SK-N-SH (cell line): ENCODE results near the gene PSTPIP2. TPM values are rescaled to one million over a fixed set of nuclear protein-coding genes. Genes with fewer than 3 reads are reported as not detected.

Source experiments
- CTCF ChIA-PET: fragments of 300-600, 350-600 bp; formaldehyde crosslinking; extraction: SDS; loops from one replicate; lab custom pipeline; 2021; lab: Yijun Ruan, JAX
- POLR2A ChIA-PET: fragments of 350-600 bp; sonication (Branson Sonifier 250); formaldehyde crosslinking; extraction: SDS; loops from one replicate; lab custom pipeline; 2020; ENCODE audit warnings: antibody characterized with exemption, inconsistent platforms; lab: Yijun Ruan, JAX
- DNase-seq: peaks from one replicate; pipeline ENCODE4 v3.0.0; 2012
- H2AFZ ChIP-seq: fragments of 200-600 bp; sonication (generic); 2 replicates; pipeline ENCODE4 v1.8.1; 2016; ENCODE audit warnings: antibody characterized with exemption, mild to moderate bottlenecking, low read depth
- H3F3A ChIP-seq: fragments of 200-600 bp; sonication (generic); replicated peaks from 2 replicates; pipeline ENCODE3; 2016; ENCODE audit warnings: antibody characterized with exemption, mild to moderate bottlenecking; ENCODE audit not compliant: insufficient read depth
- H3K27ac ChIP-seq, 2 experiments: fragments of 200-500 bp in 1 of 2; fragments of 200-600 bp in 1 of 2; sonication (Bioruptor generic) in 1 of 2; sonication (generic), shearing (Covaris generic) in 1 of 2; 2 replicates each; pipeline versions ENCODE4 v1.5.1 to v1.6.1; 2014 to 2016; ENCODE audit warnings: low read depth in 2 of 2, inconsistent platforms in 1 of 2, low read length in 1 of 2, mild to moderate bottlenecking in 1 of 2, mixed read lengths in 1 of 2
- H3K27me3 ChIP-seq: fragments of 200-600 bp; sonication (generic), shearing (Covaris generic); 2 replicates; pipeline ENCODE4 v1.6.1; 2016; ENCODE audit warnings: mixed run types; ENCODE audit not compliant: insufficient read depth
- H3K36me3 ChIP-seq, 2 experiments: fragments of 200-500 bp in 1 of 2; fragments of 200-600 bp in 1 of 2; sonication (Bioruptor generic) in 1 of 2; sonication (generic) in 1 of 2; replicated peaks in 1 of 2; 2 replicates each; pipeline versions ENCODE3 to v1.5.1; 2014 to 2016; ENCODE audit warnings: low read length in 1 of 2, mild to moderate bottlenecking in 1 of 2; ENCODE audit not compliant: insufficient read depth in 2 of 2, control insufficient read depth in 1 of 2
- H3K4me1 ChIP-seq, 2 experiments: fragments of 200-500 bp in 1 of 2; fragments of 200-600 bp in 1 of 2; sonication (Bioruptor generic) in 1 of 2; sonication (generic), shearing (Covaris generic) in 1 of 2; 2 replicates each; pipeline versions ENCODE4 v1.5.1 to v1.6.1; 2014 to 2016; ENCODE audit warnings: low read depth in 1 of 2, low read length in 1 of 2, mixed run types in 1 of 2; ENCODE audit not compliant: insufficient read depth in 2 of 2, control insufficient read depth in 1 of 2
- H3K4me2 ChIP-seq: fragments of 200-600 bp; sonication (generic), shearing (Covaris generic); 2 replicates; pipeline ENCODE4 v1.6.1; 2017; ENCODE audit warnings: mixed run types
- H3K4me3 ChIP-seq, 2 experiments: fragments of 200-500 bp in 1 of 2; fragments of 200-600 bp in 1 of 2; sonication (Bioruptor generic) in 1 of 2; sonication (generic), shearing (Covaris generic) in 1 of 2; 2 replicates each; pipeline versions ENCODE4 v1.5.1 to v1.8.1; 2014 to 2016; ENCODE audit warnings: low read depth in 2 of 2, inconsistent platforms in 1 of 2, low read length in 1 of 2, mild to moderate bottlenecking in 1 of 2, mixed read lengths in 1 of 2, moderate library complexity in 1 of 2
- H3K79me2 ChIP-seq: fragments of 200-600 bp; sonication (generic); 2 replicates; pipeline ENCODE4 v1.8.1; 2017; ENCODE audit warnings: mild to moderate bottlenecking; ENCODE audit not compliant: insufficient read depth
- H3K9ac ChIP-seq: fragments of 200-600 bp; sonication (generic); 2 replicates; pipeline ENCODE4 v1.6.1; 2017; ENCODE audit warnings: mixed run types
- H3K9me2 ChIP-seq: fragments of 200-600 bp; sonication (generic); 2 replicates; pipeline ENCODE4 v1.6.1; 2017; ENCODE audit warnings: mixed run types
- H3K9me3 ChIP-seq: fragments of 200-600 bp; sonication (generic); 2 replicates; pipeline ENCODE4 v1.6.1; 2017; ENCODE audit warnings: mixed run types, mild to moderate bottlenecking, moderate library complexity
- H4K20me1 ChIP-seq: fragments of 200-600 bp; sonication (generic); 2 replicates; pipeline ENCODE4 v1.6.1; 2017; ENCODE audit warnings: mild to moderate bottlenecking, mixed run types; ENCODE audit not compliant: insufficient read depth
- CHD2 ChIP-seq: fragments of 150-350 bp; IDR thresholded peaks from 2 replicates; pipeline ENCODE4 v1.6.1; 2018; ENCODE audit warnings: low read length; ENCODE audit not compliant: partially characterized antibody
- CTCF ChIP-seq: fragments of 200-600 bp; sonication (generic); IDR thresholded peaks from 2 replicates; pipeline ENCODE4 v1.6.1; 2017; ENCODE audit warnings: antibody characterized with exemption, mild to moderate bottlenecking, moderate library complexity
- ELF1 ChIP-seq: IDR thresholded peaks from 2 replicates; pipeline ENCODE4 v1.4.0; 2012
- EP300 ChIP-seq, 2 experiments: IDR thresholded peaks; 2 replicates each; pipeline versions ENCODE4 v1.4.0 to v1.6.1; 2012; ENCODE audit warnings: borderline replicate concordance in 1 of 2, low read depth in 1 of 2, low read length in 1 of 2
- FOSL2 ChIP-seq: IDR thresholded peaks from 2 replicates; pipeline ENCODE4 v1.4.0; 2012; ENCODE audit warnings: low read depth, mild to moderate bottlenecking, moderate library complexity, borderline replicate concordance
- FOXM1 ChIP-seq: IDR thresholded peaks from 2 replicates; pipeline ENCODE4 v1.4.0; 2012; ENCODE audit warnings: low read depth, mild to moderate bottlenecking
- GATA2 ChIP-seq: sonication (generic); formaldehyde crosslinking; IDR thresholded peaks from 2 replicates; pipeline ENCODE4 v1.5.0; 2020; ENCODE audit warnings: mild to moderate bottlenecking, missing genetic modification reagents
- JUND ChIP-seq: IDR thresholded peaks from 2 replicates; pipeline ENCODE4 v1.4.0; 2012
- MEF2A ChIP-seq: IDR thresholded peaks from 2 replicates; pipeline ENCODE4 v1.4.0; 2012; ENCODE audit warnings: low read depth, borderline replicate concordance
- MXI1 ChIP-seq: IDR thresholded peaks from 2 replicates; pipeline ENCODE4 v1.6.1; 2012; ENCODE audit warnings: mild to moderate bottlenecking, low read depth, low read length, improper control_type of control experiment
- NFIC ChIP-seq: IDR thresholded peaks from 2 replicates; pipeline ENCODE4 v1.4.0; 2012; ENCODE audit warnings: borderline replicate concordance
- PBX3 ChIP-seq: IDR thresholded peaks from 2 replicates; pipeline ENCODE4; 2012
- POLR2AphosphoS5 ChIP-seq: IDR thresholded peaks from 2 replicates; pipeline ENCODE4 v1.6.1; 2012; ENCODE audit warnings: low read depth, low read length
- REST ChIP-seq: IDR thresholded peaks from 2 replicates; pipeline ENCODE4 v1.6.1; 2012; ENCODE audit warnings: mild to moderate bottlenecking, low read depth, low read length, moderate library complexity
- TAF1 ChIP-seq: IDR thresholded peaks from 2 replicates; pipeline ENCODE4 v1.6.1; 2012; ENCODE audit warnings: low read depth, mild to moderate bottlenecking, low read length, moderate library complexity, borderline replicate concordance
- TCF12 ChIP-seq: IDR thresholded peaks from 2 replicates; pipeline ENCODE4 v1.4.0; 2012
- USF1 ChIP-seq: IDR thresholded peaks from 2 replicates; pipeline ENCODE4 v1.4.0; 2012; ENCODE audit warnings: low read depth, borderline replicate concordance
- USF2 ChIP-seq: fragments of 150-350 bp; IDR thresholded peaks from 2 replicates; pipeline ENCODE4 v1.6.1; 2017; ENCODE audit warnings: antibody characterized with exemption, low read length, low read depth, borderline replicate concordance
- WGBS: methylation state at CpG from one replicate; pipeline ENCODE4 v1.1.6; 2017; ENCODE audit warnings: low lambda C conversion rate; 5-methylcytosine and 5-hydroxymethylcytosine counted together
- polyA plus RNA-seq, 3 experiments: library from polyadenylated mRNA; depleted of rRNA; stranded (reverse); fragments of >200 nt; gene quantifications; 2 replicates each; pipeline ENCODE4 v1.2.3, GENCODE V29; 2012

Gene PSTPIP2
- polyA plus RNA-seq, 1 of the 3 experiments (the other 2 are of a cell fraction): 9.5 TPM

- Histone ChIP-seq H3K27me3 (no peaks in the 10 kb centered on the region), H3K27ac (no peak overlapping the region), H3K9ac (no peak overlapping the region), H3K9me2 (no peaks in the 10 kb centered on the region), H3K9me3 (peaks cover 2% of the 10 kb centered on the region; the same call in 1 of the 2 replicates), H2AFZ (no peak overlapping the region), H3K36me3 (peaks cover 3 to 24% of the 10 kb centered on the region in 2 experiments), H3K4me1 (no peaks in the 10 kb centered on the region), H3F3A (no peaks in the 10 kb centered on the region), H4K20me1 (no peaks in the 10 kb centered on the region), H3K4me2 (no peak overlapping the region), H3K4me3 (no peak overlapping the region), H3K79me2 (no peaks in the 10 kb centered on the region)
- ChIA-PET CTCF (interaction anchor here (1.0 to 1.6 kb wide), 3 partner anchors 33 to 342 kb away, joined by 3 read pairs; no protein-coding TSS in a partner anchor), POLR2A (no interaction called here)
- no peak for DNase-seq
- WGBS: 96% methylated on average over 5 of the region's 5 CpGs
- no peak for TF ChIP-seq ELF1
- TF ChIP-seq GATA2 (CRISPR knock-in tag): no peak
- TF ChIP-seq NFIC: no peak
- TF ChIP-seq MXI1: no peak
- TF ChIP-seq MEF2A: no peak
- TF ChIP-seq USF1: no peak
- no peak for TF ChIP-seq EP300 (IDR thresholded peaks at IDR 0.05; ENCODE audit: borderline replicate concordance in 1 of 2, low read depth in 1 of 2, low read length in 1 of 2)
- TF ChIP-seq TAF1: no peak
- no peak for TF ChIP-seq FOSL2
These were observed 64.9 kb downstream of the PSTPIP2 start for GRCh38 chr18:46007165-46007564.

GRCh38 chr18:46002934-46003333 is 69.1 kb downstream of the PSTPIP2 start:
- Histone ChIP-seq H3K9me3 (peaks cover 6% of the 10 kb centered on the region; the same call in 1 of the 2 replicates), H3K79me2 (no peaks in the 10 kb centered on the region), H3K27ac (no peak overlapping the region), H3K4me3 (no peak overlapping the region), H3K4me1 (peaks cover 0 to 2% of the 10 kb centered on the region in 2 experiments; a peak in 1 of 4 replicates), H3F3A (no peaks in the 10 kb centered on the region), H3K27me3 (no peaks in the 10 kb centered on the region), H3K4me2 (no peak overlapping the region), H4K20me1 (no peaks in the 10 kb centered on the region), H3K36me3 (peaks cover 0 to 16% of the 10 kb centered on the region in 2 experiments), H3K9me2 (no peaks in the 10 kb centered on the region), H3K9ac (no peak overlapping the region), H2AFZ (no peak overlapping the region)
- ChIA-PET CTCF (no interaction called here), POLR2A (no interaction called here)
- TF ChIP-seq POLR2AphosphoS5 (no peak), CTCF (no peak), REST (no peak), PBX3 (no peak), TCF12 (no peak), MEF2A (no peak), CHD2 (no peak), FOXM1 (no peak), EP300 (IDR thresholded peaks at IDR 0.05; ENCODE audit: borderline replicate concordance in 1 of 2, low read depth in 1 of 2, low read length in 1 of 2) (no peak), JUND (no peak), USF2 (no peak)
- DNase-seq: no peak
- 80% methylated on average over 1 of the region's 1 CpG for WGBS
